HG03354 (cell line): ENCODE results near the gene DACH1.

Experiments used
- ATAC-seq: cut with Tn5 transposase; IDR thresholded peaks from one replicate; pipeline ENCODE4 v1.9.1; 2021; ENCODE audit warnings: mild to moderate bottlenecking; ENCODE audit not compliant: unreplicated experiment, poor library complexity, severe bottlenecking

The DACH1 gene

DNA sequence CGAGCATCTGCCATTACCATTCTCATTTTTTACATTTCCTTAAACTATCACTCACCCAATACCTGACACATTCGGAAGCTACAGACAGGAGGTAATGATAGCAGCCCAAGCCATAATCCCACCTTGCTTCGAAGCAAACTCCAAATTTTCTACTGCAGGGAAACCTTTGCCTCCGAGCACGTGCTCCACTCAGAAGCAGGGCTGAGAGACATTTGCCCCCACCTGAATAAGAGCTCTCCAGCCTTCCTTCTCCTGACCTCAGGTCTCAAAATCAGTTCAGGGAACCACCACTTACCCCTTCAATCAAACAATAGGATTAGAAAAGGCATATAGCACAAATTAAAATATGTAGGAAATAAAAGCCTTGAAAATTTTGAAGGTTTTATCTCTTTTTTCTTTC is 2.3 kb upstream of the DACH1 start:
- ATAC-seq: no peak

- ATAC-seq: peak; percentile 54
These were observed 471 bp downstream of the DACH1 start for GRCh38 chr13:71866335-71867130.

DNA sequence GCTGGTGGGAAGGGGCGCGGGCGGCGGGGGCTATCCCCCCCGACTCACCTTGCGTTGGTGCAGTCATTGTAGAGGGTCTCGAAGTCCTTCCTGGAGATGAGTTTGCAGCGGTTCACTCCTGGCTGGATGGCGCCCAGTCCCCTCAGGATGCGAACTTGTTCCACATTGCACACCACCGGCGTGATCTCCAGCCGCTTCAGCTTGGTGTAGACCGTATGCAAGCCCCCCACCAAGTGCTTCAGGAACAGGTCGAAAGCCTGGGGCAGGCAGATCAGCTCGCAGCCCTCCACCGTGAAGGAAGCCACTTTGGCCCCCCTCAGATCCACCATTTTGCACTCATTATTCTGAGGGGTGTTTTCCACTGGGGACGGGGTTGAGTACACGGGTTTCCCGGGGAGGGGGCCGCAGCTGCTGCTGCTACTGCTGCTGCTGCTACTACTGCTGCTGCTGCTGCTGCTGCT is 1.1 kb downstream of the DACH1 start:
- peak; percentile 17 for ATAC-seq

DNA sequence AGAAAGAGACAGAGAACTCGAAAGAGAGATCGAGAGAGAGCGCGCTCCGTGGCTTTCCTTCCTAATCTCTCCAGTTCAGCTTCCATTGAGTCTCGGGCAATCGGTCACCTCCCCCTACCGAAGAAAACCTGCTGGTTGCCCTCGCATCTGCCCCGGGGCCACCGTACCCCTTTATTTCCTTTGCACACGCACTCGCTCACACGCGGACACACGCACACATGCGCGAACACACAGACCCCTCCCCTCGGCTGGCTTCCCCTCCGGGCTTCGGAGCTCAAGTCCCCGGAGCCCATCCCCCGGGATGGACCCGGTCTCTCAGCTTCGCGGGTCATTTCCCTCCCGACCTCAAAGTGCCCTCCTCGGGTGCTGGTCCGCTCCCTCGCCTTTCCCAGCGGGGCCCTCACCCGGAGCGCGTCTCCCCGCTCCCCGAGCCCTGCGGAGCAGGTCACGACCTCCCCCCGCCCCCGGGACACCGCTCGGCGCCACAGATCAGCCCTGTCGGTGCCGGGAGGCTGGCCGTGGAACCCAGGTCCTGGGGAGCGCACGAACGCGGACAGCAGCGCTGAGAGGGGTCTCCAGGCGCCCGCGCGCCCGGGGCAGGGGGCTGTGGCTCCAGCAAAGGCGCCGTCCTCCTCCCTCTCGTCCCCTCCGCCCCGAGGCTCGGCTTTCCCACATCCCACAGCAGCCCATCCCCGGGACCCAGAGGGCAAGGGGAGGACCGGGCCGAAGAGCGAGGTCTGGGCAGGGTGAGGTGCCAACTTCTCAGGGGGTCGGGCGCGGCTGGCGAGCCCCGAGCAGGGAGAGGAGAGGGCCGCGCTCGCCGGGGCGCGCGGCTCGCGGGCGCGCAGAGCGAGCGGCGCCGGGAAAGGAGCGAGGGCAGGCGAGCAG is 1.8 kb downstream of the DACH1 start:
- ATAC-seq: no peak

DNA sequence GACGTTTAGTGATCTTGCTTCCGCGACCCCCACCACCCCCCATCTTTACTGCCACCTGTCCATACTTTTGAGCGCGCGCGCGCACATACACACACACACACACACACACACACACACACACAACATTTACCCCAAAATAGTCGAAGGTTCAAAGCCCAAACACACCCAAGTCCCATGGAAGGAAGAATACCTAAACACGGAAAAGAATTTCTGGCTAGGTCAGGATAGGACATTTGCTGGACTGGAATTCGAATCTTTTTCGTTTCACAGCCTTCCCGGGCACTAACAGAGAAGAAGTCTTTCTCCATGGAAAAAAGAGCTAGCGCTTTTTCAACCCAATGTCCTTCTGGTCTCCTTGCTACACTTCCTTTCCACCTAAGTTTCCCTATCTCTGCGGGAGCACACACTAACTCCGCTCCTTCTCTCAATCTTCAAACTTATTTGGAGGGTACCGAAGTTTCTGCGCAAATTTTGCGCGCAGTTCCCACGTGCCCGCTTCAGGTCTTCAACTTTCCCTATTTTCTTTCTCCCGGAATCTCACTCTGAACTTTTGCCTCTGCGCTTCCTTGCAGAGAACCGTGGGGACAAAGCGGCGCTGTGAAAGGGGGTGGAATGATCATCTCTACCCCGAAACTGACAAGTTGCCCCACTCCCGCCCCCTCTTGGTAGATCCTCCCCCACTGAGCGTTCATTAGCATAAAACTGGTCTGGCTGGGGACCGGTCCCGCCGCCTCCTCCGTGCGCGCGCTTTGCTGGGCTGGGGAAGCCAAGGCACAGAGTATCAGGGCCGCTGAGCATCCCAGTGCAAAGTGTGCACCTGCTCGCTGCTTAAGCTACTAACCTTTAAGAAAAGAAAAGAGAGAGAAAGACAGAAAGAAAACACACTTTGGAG is 2.7 kb downstream of the DACH1 start:
- ATAC-seq: no peak

- ATAC-seq: no peak
These were observed 3.6 kb downstream of the DACH1 start for GRCh38 chr13:71863254-71863865.

DNA sequence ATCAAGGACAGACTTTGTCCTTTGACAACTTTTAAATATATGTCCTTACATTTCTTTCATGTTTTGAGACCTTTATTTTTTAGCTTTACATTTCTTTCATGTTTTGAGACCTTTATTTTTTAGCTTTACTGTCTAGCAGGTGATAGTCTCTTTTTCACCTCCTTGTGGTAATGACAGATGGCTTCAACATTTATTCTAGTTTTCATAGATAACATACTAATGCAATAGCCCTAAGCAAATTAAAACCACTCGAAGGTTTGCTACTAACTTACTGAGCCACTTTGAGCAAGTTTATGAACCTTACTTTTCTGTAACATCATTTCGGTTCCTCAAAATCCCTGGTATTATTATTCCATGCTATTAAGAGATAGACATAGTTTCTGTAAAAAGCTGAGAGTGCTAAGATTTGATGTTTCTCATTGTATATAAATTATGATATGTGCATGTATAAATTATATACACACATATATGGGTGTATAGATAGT is 4.5 kb downstream of the DACH1 start:
- ATAC-seq: no peak

DNA sequence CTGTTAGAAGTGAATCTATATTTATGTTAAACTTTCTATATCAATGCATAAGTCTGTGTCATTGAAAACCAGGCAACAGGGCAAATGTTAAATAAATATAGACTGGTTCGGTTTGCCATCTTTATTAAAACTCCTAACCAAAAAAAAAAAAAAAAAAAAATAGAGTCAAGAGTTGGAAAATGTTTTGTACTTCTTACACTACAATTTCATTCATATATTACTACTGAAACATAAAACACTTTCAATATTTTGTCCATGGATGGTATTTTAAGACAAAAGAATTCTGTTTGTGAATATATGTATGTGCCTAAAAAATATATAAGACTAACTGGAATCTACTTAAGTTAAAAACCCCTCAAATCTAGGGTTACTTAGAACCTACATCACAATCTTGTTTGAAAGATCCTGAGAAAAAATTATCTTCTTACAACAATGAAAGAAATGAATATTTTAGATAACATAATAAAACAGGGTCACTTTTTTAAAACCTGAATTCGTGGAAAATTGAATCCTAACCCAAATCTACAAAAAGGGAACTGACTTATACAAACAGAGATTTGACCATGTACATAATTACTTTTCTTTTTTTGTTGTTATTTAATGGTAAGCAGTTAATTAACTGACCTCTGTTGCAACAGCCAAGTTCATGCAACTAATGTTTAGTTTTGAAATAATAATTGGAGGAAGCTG is 5.1 kb downstream of the DACH1 start:
- no peak for ATAC-seq

GRCh38 chr13:71860547-71861138 is 6.4 kb downstream of the DACH1 start:
- ATAC-seq: no peak

DNA sequence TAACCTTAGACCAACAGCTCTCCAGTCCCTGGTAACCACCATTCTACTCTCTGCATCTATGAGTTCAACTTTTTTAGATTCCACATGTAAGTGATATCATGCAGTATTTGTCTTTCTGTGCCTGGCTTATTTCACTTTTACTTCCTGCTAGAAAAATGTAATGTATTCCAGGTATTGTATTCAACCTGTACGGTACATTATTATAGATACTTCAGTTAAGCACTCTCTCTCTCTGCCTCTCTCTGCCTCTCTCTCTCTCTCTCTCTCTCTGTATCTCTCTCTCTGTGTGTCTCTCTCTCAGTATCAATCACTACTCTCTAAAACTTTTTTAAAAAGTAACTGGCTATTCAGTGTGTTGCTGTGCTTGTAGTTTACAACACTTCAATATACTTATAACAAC is 8.4 kb downstream of the DACH1 start:
- ATAC-seq: no peak

DNA sequence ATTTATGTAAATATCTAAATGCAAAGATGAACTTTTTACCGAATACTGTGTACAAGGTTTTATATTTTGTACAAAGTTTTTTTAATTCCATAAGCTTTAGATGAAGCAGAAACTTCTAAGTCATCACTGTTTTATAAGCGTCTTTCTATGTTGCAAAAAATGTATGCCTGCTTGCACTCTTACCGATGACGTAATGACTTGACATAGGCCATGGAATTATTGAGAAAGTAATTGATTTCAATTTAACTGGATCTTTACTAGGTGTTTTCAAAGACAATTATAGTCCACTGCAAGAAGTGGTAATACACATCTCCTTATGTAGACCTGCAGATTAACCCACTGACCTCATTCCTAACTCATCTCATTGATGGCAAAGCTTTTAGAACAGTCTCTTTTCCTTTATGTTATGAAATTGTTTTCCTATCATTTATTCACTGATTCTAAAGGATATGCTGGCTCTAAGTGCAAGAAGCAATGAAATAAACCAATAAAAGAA is 10.4 kb downstream of the DACH1 start:
- no peak for ATAC-seq

DNA sequence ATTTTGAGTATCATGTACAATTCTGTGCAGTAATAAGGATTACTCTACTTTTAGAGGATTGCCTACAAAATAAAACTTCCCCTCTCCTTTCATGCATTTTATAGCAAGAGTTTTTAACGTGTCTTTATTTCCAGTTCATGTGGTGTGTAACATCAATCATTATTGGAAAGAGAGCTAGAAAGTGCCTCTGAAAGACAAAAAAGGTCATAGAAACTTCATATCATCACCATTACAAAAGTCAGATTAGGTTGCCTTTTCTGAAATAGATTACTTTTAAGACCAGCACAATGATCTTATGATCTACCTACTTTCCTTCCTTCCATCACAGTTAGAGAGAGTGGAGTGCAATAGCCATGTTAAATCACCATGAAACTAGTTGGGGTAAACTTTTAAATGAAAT is 12.6 kb downstream of the DACH1 start:
- ATAC-seq: no peak

DNA sequence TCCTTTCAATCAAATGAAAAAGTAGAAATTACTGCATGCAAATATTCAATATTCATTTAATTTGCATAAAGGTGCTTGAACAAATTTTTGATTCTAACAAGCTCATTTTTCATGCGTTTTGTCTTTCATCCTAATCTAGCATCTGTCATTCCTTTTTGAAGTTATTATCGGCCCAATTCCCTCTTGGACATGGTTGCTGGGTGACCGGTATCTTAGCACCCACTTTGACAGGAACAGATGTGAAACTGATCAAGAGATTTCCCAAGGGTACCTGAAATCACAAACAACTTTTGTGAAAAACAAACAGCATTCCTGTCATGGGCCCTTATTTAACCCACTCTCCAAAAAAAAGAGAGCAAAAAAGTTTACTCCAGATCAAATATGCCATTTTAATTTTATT is 13.3 kb downstream of the DACH1 start:
- ATAC-seq: no peak

DNA sequence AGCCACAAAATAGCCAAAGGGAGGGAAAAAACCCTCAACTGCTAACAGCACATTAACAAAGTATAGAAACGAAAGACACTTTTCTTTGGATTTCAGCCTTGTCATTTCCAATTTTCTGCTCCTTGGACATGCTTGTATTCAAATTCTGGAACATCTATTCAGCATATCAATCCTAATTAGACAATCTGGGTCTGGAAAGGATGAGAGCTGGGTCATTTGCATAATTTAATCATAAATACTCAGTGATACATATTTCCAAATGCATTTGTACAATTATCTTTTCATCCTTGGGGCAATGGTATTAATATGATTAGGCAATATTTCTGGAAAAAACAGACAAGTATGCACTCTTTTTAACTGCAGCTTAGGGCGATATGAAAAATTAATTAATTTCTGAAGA is 14.3 kb downstream of the DACH1 start:
- no peak for ATAC-seq

GRCh38 chr13:71851498-71852409 is 15.2 kb downstream of the DACH1 start:
- no peak for ATAC-seq

- no peak for ATAC-seq
These were observed 25.0 kb downstream of the DACH1 start for GRCh38 chr13:71842003-71842402.

GRCh38 chr13:71838842-71839241 is 28.2 kb downstream of the DACH1 start:
- no peak for ATAC-seq
